ENCODE data around the gene ISM1.

ISM1 gene

DNA sequence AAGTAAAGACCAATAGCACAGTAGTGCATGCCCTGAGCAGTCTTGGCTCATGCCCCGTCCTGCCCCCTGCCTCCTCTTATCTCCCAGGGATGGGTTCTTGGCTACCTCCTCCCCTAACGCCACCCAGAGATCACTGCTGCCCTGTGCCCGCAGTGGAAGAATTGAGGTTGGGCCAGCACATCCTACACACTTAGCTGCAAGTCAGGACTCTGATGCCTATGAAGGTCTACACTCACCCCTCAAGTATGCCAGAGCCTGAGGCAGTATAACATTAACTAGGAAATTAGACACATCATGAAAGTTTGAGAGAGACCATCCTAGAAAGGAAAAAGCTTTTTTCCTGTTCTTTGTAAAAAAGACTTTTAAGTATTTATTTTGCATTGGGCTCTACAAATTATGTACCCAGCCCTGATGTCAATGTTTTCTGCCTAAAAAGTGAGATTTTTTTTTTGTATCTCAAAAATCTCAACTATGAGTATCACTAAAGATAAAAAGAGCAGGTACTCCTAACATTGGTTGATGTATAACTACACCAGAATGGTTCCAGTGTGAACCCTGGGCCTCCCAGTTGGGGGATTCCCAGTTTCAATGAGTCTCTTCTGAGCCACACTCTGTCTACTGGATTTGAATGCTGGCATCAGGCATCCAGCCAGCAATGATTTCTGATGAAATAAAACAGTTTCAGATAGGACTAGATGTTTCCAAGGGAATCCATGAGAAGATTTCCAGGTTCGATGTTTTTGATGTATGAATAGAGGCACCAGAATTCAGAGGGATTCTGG, 115.4 kb downstream of the ISM1 start:
- no peak for DNase-seq (ENCODE audit: low read depth)
- TF ChIP-seq, protein P1, sequence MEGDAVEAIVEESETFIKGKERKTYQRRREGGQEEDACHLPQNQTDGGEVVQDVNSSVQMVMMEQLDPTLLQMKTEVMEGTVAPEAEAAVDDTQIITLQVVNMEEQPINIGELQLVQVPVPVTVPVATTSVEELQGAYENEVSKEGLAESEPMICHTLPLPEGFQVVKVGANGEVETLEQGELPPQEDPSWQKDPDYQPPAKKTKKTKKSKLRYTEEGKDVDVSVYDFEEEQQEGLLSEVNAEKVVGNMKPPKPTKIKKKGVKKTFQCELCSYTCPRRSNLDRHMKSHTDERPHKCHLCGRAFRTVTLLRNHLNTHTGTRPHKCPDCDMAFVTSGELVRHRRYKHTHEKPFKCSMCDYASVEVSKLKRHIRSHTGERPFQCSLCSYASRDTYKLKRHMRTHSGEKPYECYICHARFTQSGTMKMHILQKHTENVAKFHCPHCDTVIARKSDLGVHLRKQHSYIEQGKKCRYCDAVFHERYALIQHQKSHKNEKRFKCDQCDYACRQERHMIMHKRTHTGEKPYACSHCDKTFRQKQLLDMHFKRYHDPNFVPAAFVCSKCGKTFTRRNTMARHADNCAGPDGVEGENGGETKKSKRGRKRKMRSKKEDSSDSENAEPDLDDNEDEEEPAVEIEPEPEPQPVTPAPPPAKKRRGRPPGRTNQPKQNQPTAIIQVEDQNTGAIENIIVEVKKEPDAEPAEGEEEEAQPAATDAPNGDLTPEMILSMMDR (IDR thresholded peaks at IDR 0.05; ENCODE audit: low read depth, low read length, missing control alignments) = no peak
- in situ Hi-C loops (cut with HindIII; ENCODE audit: low sequenced_read_pairs) = no loop called here
- H3K4me3 ChIP-seq (ENCODE audit: low read depth, low read length) = no peak overlapping the region

DNA sequence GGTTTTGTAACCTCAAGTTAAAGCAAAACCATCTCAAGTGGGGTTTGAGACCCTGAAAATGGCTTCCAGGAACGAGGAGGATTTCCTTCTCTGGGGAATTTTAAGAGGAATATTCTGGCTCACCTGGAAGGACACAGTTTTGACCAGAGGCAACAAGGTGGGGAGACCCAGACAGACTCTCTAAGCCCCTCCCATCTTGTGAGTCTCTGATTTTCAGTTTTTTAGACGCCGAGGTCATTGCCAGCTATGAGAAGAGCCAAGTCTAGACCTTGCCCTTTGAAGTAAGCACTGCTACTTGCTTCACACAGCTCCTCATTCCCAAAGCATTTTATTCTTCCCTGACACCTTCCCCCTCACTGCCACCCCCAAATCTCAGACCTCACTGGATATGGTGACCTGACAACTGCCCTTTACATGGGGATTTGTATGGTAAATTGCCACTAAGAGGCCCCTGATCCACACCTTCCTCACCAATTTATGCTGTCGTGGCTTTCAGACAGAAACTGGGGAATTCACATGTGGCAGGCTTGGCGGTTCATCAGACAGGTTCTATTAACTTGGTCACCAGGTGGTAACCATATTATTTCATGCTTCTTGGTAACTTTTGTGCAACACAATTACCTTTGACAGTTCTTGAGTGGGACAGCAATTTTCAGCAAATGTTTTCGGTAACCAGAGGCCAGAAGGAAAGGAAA, 116.2 kb downstream of the ISM1 start:
- TF ChIP-seq, protein P1 (IDR thresholded peaks at IDR 0.05; ENCODE audit: low read depth, low read length, missing control alignments) = no peak
- no peak for DNase-seq (ENCODE audit: low read depth)
- no peak overlapping the region for H3K4me3 ChIP-seq (ENCODE audit: low read depth, low read length)
- in situ Hi-C loops (cut with HindIII; ENCODE audit: low sequenced_read_pairs) = no loop called here

DNA sequence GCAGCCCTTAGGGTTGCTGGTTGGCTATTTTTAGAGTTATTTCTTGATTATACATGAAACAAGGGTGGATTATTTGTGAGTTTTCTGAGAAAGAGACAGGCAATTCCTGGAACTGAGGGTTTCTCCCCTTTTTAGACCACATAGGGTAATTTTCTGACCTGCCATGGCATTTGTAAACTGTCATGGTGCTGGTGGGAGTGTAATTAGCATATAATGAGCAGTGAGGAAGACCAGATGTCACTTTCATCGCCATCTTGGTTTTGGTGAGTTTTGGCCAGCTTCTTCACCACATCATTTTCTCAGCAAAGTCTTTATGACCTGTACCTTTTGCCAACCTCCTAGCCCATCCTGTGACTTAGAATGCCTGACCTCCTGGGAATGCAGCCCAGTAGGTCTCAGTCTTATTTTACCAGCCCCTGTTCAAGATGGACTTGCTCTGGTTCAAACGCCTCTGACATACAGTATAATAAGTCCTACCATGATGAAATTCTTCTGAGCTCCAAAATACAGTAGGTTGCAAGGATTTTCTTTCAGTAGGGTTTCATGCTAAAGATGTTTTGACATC, 117.1 kb downstream of the ISM1 start:
- DNase-seq (ENCODE audit: low read depth) = no peak
- in situ Hi-C loops (cut with HindIII; ENCODE audit: low sequenced_read_pairs) = no loop called here
- TF ChIP-seq, protein P1 (IDR thresholded peaks at IDR 0.05; ENCODE audit: low read depth, low read length, missing control alignments) = no peak
- no peak overlapping the region for H3K4me3 ChIP-seq (ENCODE audit: low read depth, low read length)

DNA sequence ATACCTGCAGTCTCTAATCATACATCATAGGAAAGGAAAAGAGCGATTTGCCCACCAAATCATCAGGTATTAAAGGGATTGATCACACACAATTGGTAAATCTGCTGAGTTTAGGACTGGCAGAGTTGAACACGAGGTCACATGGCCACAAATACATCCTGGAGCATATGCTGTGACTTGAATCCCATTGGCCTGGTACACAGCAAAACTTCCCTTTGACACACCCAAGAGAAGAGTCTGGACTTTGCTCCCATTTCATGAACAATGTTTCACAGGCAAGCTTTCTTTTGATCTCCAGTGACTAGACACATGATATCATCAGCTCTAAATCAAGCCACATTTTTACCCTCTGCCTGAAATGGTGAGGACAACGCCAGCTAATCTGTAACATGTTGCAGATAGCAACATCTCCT, 117.9 kb downstream of the ISM1 start:
- TF ChIP-seq, protein P1 (IDR thresholded peaks at IDR 0.05; ENCODE audit: low read depth, low read length, missing control alignments) = no peak
- in situ Hi-C loops (cut with HindIII; ENCODE audit: low sequenced_read_pairs) = no loop called here
- DNase-seq (ENCODE audit: low read depth) = no peak
- no peak overlapping the region for H3K4me3 ChIP-seq (ENCODE audit: low read depth, low read length)

DNA sequence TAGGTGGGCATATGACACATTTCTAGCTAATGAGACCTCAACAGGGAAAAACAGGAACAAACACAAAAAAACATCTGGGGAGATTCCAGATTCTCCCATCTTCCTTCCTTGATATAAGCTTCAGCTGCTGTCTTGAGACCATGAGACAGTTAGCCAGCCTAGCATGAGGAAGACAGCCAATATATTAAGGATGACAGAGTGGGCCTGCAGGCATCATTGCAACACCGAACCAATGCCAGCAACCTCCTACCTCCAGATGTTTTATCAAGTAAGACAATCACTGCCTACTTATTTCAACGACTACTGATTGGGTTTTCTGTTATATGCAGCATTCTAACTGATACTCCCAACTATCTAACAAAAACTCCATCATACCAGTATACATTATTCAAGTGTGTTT, 119.0 kb downstream of the ISM1 start:
- in situ Hi-C loops (cut with HindIII; ENCODE audit: low sequenced_read_pairs) = no loop called here
- DNase-seq (ENCODE audit: low read depth) = no peak
- no peak overlapping the region for H3K4me3 ChIP-seq (ENCODE audit: low read depth, low read length)
- TF ChIP-seq, protein P1 (IDR thresholded peaks at IDR 0.05; ENCODE audit: low read depth, low read length, missing control alignments) = no peak

DNA sequence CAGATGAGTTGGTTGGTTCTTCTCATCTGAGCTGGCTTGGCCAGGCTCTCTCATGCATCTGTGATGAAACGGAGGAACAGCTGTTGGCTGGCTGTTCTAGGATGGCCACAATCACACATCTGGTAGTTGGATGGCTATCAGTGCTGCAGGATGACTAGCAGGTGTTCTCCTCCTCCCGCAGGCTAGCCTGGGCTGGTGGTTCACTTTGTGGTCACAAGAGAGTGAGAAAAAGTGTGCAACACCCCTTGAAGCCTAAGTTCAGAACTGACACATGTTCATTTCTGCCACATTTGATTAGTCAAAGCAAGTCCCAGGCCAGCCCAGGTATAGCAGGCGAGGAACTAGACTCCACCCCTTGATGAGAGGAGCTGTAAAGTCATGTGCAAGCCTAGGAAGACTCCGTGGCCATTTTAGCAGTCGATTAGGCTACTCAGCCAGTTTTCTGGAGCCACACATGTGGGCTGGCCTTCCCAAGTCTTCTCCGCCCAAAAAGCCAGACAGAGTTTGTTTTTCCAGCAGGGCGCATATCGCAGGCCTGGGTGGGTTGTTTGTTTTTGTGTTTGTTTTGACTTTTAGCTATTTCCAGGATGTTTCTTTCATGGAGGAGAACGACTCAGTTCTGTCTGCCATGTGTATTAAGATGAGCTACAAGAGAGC, 120.8 kb downstream of the ISM1 start:
- TF ChIP-seq, protein P1 (IDR thresholded peaks at IDR 0.05; ENCODE audit: low read depth, low read length, missing control alignments) = no peak
- in situ Hi-C loops (cut with HindIII; ENCODE audit: low sequenced_read_pairs) = no loop called here
- H3K4me3 ChIP-seq (ENCODE audit: low read depth, low read length) = no peak overlapping the region
- DNase-seq (ENCODE audit: low read depth) = no peak
